Endodermal cell (in vitro differentiated cells): Measurements from ENCODE around the gene SCRN3. TPM values are rescaled to one million over a fixed set of nuclear protein-coding genes. Genes with fewer than 3 reads are reported as not detected.
"Not testable (repeated sequence)": the region's sequence is repeated elsewhere in the genome, so short reads cannot be mapped to it uniquely, and the experiment has no call there.

Experiments
- DNase-seq: peaks from one replicate; pipeline ENCODE4 v3.0.0-alpha.2; 2017
- H3K27ac ChIP-seq: 2 replicates; pipeline ENCODE4 v1.5.1; 2013; ENCODE audit warnings: mild to moderate bottlenecking, low read depth, low read length, moderate library complexity
- H3K27me3 ChIP-seq: 2 replicates; pipeline ENCODE4 v1.6.1; 2013; ENCODE audit warnings: mild to moderate bottlenecking, low read length, moderate library complexity; ENCODE audit not compliant: insufficient read depth, control insufficient read depth, poor library complexity, severe bottlenecking
- H3K36me3 ChIP-seq: 2 replicates; pipeline ENCODE4 v1.7.0; 2013; ENCODE audit warnings: mild to moderate bottlenecking, low read length, moderate library complexity; ENCODE audit not compliant: control insufficient read depth, insufficient read depth
- H3K4me1 ChIP-seq: one replicate; pipeline ENCODE4 v1.7.0; 2013; ENCODE audit warnings: low read length; ENCODE audit not compliant: control insufficient read depth, insufficient read depth
- H3K4me3 ChIP-seq: 2 replicates; pipeline ENCODE4 v1.5.1; 2013; ENCODE audit warnings: mild to moderate bottlenecking, low read length, moderate library complexity
- H3K9ac ChIP-seq: 2 replicates; pipeline ENCODE4 v1.6.1; 2013; ENCODE audit warnings: mild to moderate bottlenecking, low read length, moderate library complexity; ENCODE audit not compliant: poor library complexity, severe bottlenecking; ENCODE audit errors: extremely low read depth
- H3K9me3 ChIP-seq: 2 replicates; pipeline ENCODE4 v1.6.1; 2013; ENCODE audit warnings: mild to moderate bottlenecking, low read length, moderate library complexity; ENCODE audit not compliant: control insufficient read depth
- H3K27ac Mint-ChIP-seq: 2 replicates; pipeline ENCODE4 v1.8.0; 2020; ENCODE audit warnings: mixed read lengths
- H3K27me3 Mint-ChIP-seq: 2 replicates; pipeline ENCODE4 v1.8.0; 2021; ENCODE audit warnings: mild to moderate bottlenecking, mixed read lengths; ENCODE audit not compliant: insufficient read depth
- H3K36me3 Mint-ChIP-seq: 2 replicates; pipeline ENCODE4 v1.8.0; 2020; ENCODE audit warnings: low read depth, mixed read lengths
- H3K4me1 Mint-ChIP-seq: 2 replicates; pipeline ENCODE4 v1.8.0; 2020; ENCODE audit warnings: mixed read lengths
- H3K4me3 Mint-ChIP-seq: 2 replicates; pipeline ENCODE4 v1.8.0; 2020; ENCODE audit warnings: mild to moderate bottlenecking, moderate library complexity, mixed read lengths
- H3K9me3 Mint-ChIP-seq: 2 replicates; pipeline ENCODE4 v1.8.0; 2020; ENCODE audit warnings: mild to moderate bottlenecking, mixed read lengths
- WGBS, 2 experiments: methylation state at CpG; one replicate each; pipeline versions ENCODE4 v1.1.5 to v1.1.7; 2013; ENCODE audit warnings: missing lambda C conversion rate in 2 of 2, mixed read lengths in 1 of 2; ENCODE audit not compliant: insufficient coverage in 1 of 2, insufficient read length in 1 of 2; 5-methylcytosine and 5-hydroxymethylcytosine counted together
- total RNA-seq, 2 donors: library from RNA; stranded (reverse); fragmentation: NEBNext Ultra II Directional in 1 of 2; extraction: Animal tissue kit (Norgen Biotek cat#: 25700) in 1 of 2; gene quantifications; 2 replicates in 1 of 2; 3 replicates in 1 of 2; pipeline ENCODE4 v1.2.1, GENCODE V29; 2021
- TF ChIP-seq, protein P1 (sequence below): fragments of 200-600 bp; sonication (generic); conservative IDR thresholded peaks from 2 replicates; pipeline ENCODE4 v1.5.0; 2021; ENCODE audit warnings: antibody characterized with exemption, mild to moderate bottlenecking

SCRN3 gene
- total RNA-seq, 2 donors from 2014 or later, result 11.4 to 13.6 TPM

DNA sequence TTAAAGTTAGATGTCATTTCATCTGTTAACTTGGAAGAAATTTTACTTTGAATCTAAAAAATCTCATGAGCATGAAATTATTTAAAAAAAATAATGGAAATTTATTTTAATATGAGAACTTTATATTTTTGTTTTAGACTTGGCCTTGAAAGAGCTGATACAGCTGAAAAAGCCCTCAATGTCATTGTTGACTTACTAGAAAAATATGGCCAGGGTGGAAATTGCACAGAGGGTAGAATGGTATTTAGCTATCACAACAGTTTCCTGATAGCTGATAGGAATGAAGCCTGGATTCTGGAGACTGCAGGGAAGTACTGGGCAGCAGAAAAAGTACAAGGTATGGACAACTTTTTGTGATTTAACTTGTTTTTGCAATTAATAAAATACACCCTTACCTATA lies 5.3 kb downstream of the SCRN3 start:
- H3K4me1 Mint-ChIP-seq, result no peaks in the 10 kb centered on the region
- DNase-seq, result no peak
- H3K27me3 Mint-ChIP-seq, result peaks cover 4% of the 10 kb centered on the region
- Histone ChIP-seq H3K36me3 (no peaks in the 10 kb centered on the region), H3K4me3 (no peak overlapping the region), H3K9me3 (no peaks in the 10 kb centered on the region), H3K27me3 (no peaks in the 10 kb centered on the region), H3K9ac (no peak overlapping the region), H3K27ac (no peak overlapping the region), H3K4me1 (no peaks in the 10 kb centered on the region)
- TF ChIP-seq, protein P1, sequence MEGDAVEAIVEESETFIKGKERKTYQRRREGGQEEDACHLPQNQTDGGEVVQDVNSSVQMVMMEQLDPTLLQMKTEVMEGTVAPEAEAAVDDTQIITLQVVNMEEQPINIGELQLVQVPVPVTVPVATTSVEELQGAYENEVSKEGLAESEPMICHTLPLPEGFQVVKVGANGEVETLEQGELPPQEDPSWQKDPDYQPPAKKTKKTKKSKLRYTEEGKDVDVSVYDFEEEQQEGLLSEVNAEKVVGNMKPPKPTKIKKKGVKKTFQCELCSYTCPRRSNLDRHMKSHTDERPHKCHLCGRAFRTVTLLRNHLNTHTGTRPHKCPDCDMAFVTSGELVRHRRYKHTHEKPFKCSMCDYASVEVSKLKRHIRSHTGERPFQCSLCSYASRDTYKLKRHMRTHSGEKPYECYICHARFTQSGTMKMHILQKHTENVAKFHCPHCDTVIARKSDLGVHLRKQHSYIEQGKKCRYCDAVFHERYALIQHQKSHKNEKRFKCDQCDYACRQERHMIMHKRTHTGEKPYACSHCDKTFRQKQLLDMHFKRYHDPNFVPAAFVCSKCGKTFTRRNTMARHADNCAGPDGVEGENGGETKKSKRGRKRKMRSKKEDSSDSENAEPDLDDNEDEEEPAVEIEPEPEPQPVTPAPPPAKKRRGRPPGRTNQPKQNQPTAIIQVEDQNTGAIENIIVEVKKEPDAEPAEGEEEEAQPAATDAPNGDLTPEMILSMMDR, result no peak
- H3K27ac Mint-ChIP-seq, result no peak overlapping the region
- H3K36me3 Mint-ChIP-seq, result peaks cover 2% of the 10 kb centered on the region
- H3K4me3 Mint-ChIP-seq, result no peak overlapping the region
- H3K9me3 Mint-ChIP-seq, result peaks cover 5% of the 10 kb centered on the region

DNA sequence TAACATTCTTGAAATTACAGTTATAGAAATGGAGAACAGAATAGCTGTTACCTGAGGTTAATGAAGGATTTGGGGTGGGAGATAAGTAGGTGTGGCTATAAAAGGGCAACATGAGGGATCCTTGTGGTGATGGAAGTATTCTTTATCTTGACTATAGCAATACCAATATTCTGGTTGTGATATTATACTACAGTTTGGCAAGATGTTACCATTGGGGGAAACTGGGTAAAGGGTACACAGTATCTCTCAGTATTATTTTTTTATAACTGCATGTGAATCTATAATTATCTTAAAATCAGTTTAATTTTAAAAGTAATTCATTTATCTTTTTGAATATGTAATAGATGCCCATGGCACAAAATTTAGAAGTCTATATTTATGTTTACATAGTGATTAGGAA lies 8.1 kb downstream of the SCRN3 start:
- Histone ChIP-seq H3K27ac (no peak overlapping the region), H3K27me3 (no peaks in the 10 kb centered on the region), H3K9ac (no peak overlapping the region), H3K36me3 (no peaks in the 10 kb centered on the region), H3K9me3 (no peaks in the 10 kb centered on the region), H3K4me3 (no peak overlapping the region), H3K4me1 (no peaks in the 10 kb centered on the region)
- Mint-ChIP-seq H3K4me3 (no peak overlapping the region), H3K36me3 (peaks cover 2% of the 10 kb centered on the region), H3K27me3 (peaks cover 3% of the 10 kb centered on the region), H3K9me3 (peaks cover 5% of the 10 kb centered on the region), H3K27ac (no peak overlapping the region), H3K4me1 (no peaks in the 10 kb centered on the region)
- no peak for DNase-seq
- TF ChIP-seq, protein P1, result no peak

GRCh38 chr2:174410039-174410438 lies 14.5 kb downstream of the SCRN3 start:
- H3K9me3 Mint-ChIP-seq, H3K27me3 Mint-ChIP-seq, H3K9me3 ChIP-seq, DNase-seq, H3K4me1 Mint-ChIP-seq, H3K36me3 ChIP-seq, H3K4me1 ChIP-seq, H3K27me3 ChIP-seq: not testable (repeated sequence)
- Mint-ChIP-seq H3K36me3 (peaks cover 12% of the 10 kb centered on the region), H3K4me3 (peak overlapping the region; percentile 68), H3K27ac (peak overlapping the region; percentile 89)
- peak overlapping the region; percentile 64 for H3K9ac ChIP-seq
- peak overlapping the region; percentile 60 for H3K27ac ChIP-seq
- H3K4me3 ChIP-seq, result peak overlapping the region; percentile 77
- WGBS, 2 experiments, result 14% methylated on average over 13 of the region's 31 CpGs; no CpG with 5 or more reads in 1 of the 2 experiments

- H3K27me3 ChIP-seq, result no peaks in the 10 kb centered on the region
- Mint-ChIP-seq H3K4me1 (peaks cover 3% of the 10 kb centered on the region), H3K27me3 (no peaks in the 10 kb centered on the region), H3K9me3 (no peaks in the 10 kb centered on the region), H3K4me3 (no peak overlapping the region), H3K27ac (no peak overlapping the region), H3K36me3 (peaks cover 14% of the 10 kb centered on the region)
- no peak overlapping the region for H3K4me3 ChIP-seq
- no peak overlapping the region for H3K9ac ChIP-seq
- H3K9me3 ChIP-seq, result peaks cover 9% of the 10 kb centered on the region
- no peaks in the 10 kb centered on the region for H3K36me3 ChIP-seq
- DNase-seq, result no peak
- H3K27ac ChIP-seq, result no peak overlapping the region
- TF ChIP-seq, protein P1, result no peak
- no peaks in the 10 kb centered on the region for H3K4me1 ChIP-seq
Measured at GRCh38 chr2:174412256-174412655, 16.7 kb downstream of the SCRN3 start.
